K562 (cell line): Measurements from ENCODE around the gene VPS13D. TPM values are rescaled to one million over a fixed set of nuclear protein-coding genes. Genes with fewer than 3 reads are reported as not detected.

Experiments
- BRF2 ChIP-seq: IDR thresholded peaks from 3 replicates; pipeline ENCODE4 v1.6.1; 2011; ENCODE audit warnings: borderline replicate concordance, mild to moderate bottlenecking; ENCODE audit not compliant: insufficient read length, insufficient read depth
- CHAMP1 ChIP-seq: fragments of 450-650 bp; IDR thresholded peaks from 2 replicates; pipeline ENCODE4 v1.6.1; 2016; ENCODE audit warnings: mild to moderate bottlenecking
- CHD7 ChIP-seq: fragments of 200-600 bp; sonication (generic); IDR thresholded peaks from one replicate; pipeline ENCODE4 v1.6.1; 2012; ENCODE audit warnings: mild to moderate bottlenecking, low read depth, low read length, inconsistent platforms
- DIDO1 ChIP-seq: fragments of 450-650 bp; IDR thresholded peaks from 2 replicates; pipeline ENCODE4 v1.6.1; 2016; ENCODE audit warnings: low read depth, missing biosample characterization, missing genetic modification characterization
- PHB ChIP-seq: fragments of 250-450 bp; sonication (Bioruptor Pico); IDR thresholded peaks from 2 replicates; pipeline ENCODE4 v1.5.0; 2021
- PKNOX1 ChIP-seq: fragments of 450-650 bp; IDR thresholded peaks from 2 replicates; pipeline ENCODE4 v1.6.1; 2016
- RAD21 ChIP-seq, 2 experiments: fragments of 250-450 bp in 1 of 2; fragments of 450-650 bp in 1 of 2; sonication (Bioruptor Pico) in 1 of 2; formaldehyde crosslinking in 1 of 2; IDR thresholded peaks in 1 of 2; conservative IDR thresholded peaks in 1 of 2; 2 replicates each; pipeline versions ENCODE4 v1.4.0 to v1.8.0; 2020 to 2022; ENCODE audit warnings: mild to moderate bottlenecking in 2 of 2, moderate library complexity in 1 of 2
- SMARCC2 ChIP-seq: fragments of 450-650 bp; IDR thresholded peaks from 2 replicates; pipeline ENCODE4 v1.6.1; 2017; ENCODE audit warnings: antibody characterized with exemption, moderate library complexity, mild to moderate bottlenecking, low read depth
- U2AF1 ChIP-seq: fragments of 200-400 bp; formaldehyde crosslinking; optimal IDR thresholded peaks from 2 replicates; pipeline ENCODE3; 2017; ENCODE audit warnings: mild to moderate bottlenecking, low read depth, low read length, moderate library complexity
- ZC3H4 ChIP-seq: sonication (generic); formaldehyde crosslinking; IDR thresholded peaks from 2 replicates; pipeline ENCODE4 v1.9.0; 2021; ENCODE audit warnings: missing genetic modification reagents, borderline replicate concordance
- ZNF316 ChIP-seq: fragments of 450-650 bp; IDR thresholded peaks from 2 replicates; pipeline ENCODE4 v1.6.1; 2016
- polyA plus RNA-seq, 8 experiments: library from polyadenylated mRNA; depleted of rRNA in 4 of 8; stranded (reverse) in 5 of 8; unstranded in 3 of 8; fragments of >200 nt; fragmentation: Nextera tagmentation in 2 of 8; fragmentation: Illumina TruSeq in 1 of 8; extraction: Ambion mirVana in 2 of 8; extraction: Trizol in 1 of 8; gene quantifications; 2 replicates each; pipeline versions ENCODE4 v1.2.1 to v1.2.3, GENCODE V29; 2011 to 2014; ENCODE audit warnings: inconsistent platforms in 1 of 8, missing spikeins in 1 of 8
- total RNA-seq, 7 experiments: library from RNA; depleted of rRNA in 6 of 7; stranded (reverse); fragments of >200 nt in 6 of 7; fragmentation: Illumina TruSeq in 2 of 7; extraction: Trizol in 2 of 7; gene quantifications; 2 replicates each; pipeline versions ENCODE4 v1.2.1 to v1.2.3, GENCODE V29; 2011 to 2021; ENCODE audit warnings: low replicate concordance in 1 of 7

The VPS13D gene
- total and polyA plus RNA-seq, 9 of the 15 experiments (the other 6 are each of a cell fraction or from before 2014, with no cell fraction given): 6.1 to 51.5 (median 38.5) TPM

DNA sequence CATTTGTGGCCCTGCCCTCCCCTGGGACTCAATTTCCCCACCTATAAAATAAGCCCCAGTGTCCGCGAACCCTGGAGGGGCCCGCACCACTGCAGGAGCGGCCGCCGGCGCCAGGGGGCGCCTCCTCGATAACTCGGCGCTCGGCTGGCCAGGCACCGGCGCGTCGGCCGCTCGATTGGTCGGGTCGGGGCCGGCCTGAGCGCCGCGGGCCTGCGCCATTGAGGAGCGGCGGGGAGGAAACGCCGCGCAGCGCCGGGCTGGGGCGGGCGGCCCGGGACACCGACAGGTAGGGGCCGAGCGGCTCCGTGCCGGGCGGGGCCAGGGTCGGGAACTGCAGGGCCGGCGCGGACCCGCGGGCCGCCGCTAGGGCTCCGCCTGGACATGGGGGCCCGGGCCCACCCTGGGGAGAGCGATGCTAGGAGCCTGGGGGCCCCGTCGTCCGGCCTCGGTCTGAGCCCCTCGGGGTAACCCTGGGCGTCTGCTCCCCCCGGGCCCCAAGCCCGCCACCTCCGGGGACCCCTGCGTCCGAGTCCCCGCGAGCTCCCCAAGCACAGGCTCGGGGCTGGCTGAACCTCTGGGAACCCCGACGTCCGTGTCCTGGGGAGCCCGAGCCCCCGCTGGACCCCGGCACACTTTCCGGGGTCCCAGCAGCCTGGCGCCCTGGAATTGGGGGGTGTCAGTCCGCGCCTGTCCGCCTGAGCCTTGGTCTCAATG, at the start of gene VPS13D (continued):
- TF ChIP-seq PKNOX1 (no peak), CHD7 (no peak), PHB (CRISPR knock-in tag) (0 out of 2 replicates have a peak, but pooled peaks have one; percentile 45), CHAMP1 (no peak), ZC3H4 (CRISPR knock-in tag) (no peak), DIDO1 (tag) (no peak), RAD21 (CRISPR knock-in tag; conservative IDR thresholded peaks at IDR 0.05 in 1 of 2, IDR thresholded peaks at IDR 0.05 in 1 of 2) (peak; percentile 45 to 59; a peak in 3 of 4 replicates), ZNF316 (no peak), U2AF1 (peak; percentile 76), SMARCC2 (no peak), BRF2 (no peak)
